PFSK-1 (cell line): ENCODE results near the gene LTA4H.
A peak's percentile ranks its signal among the peaks of the same experiment; 100 is the strongest.

Source experiments
- FOXP2 ChIP-seq: optimal IDR thresholded peaks from 2 replicates; pipeline ENCODE3; 2011; ENCODE audit warnings: borderline replicate concordance, control low read depth, inconsistent platforms; ENCODE audit not compliant: insufficient read depth; ENCODE audit errors: extremely low read length, extremely low read depth
- POLR2AphosphoS5 ChIP-seq: IDR thresholded peaks from 2 replicates; pipeline ENCODE4 v1.6.1; 2012; ENCODE audit warnings: low read depth, mild to moderate bottlenecking, control low read depth, low read length, moderate library complexity
- REST ChIP-seq, 2 experiments: IDR thresholded peaks; 2 replicates each; pipeline versions ENCODE4 v1.6.1 to v1.8.0; 2011 to 2012; ENCODE audit warnings: low read depth in 2 of 2, low read length in 2 of 2, control low read depth in 1 of 2, inconsistent platforms in 1 of 2, mild to moderate bottlenecking in 1 of 2, moderate library complexity in 1 of 2; ENCODE audit not compliant: insufficient read depth in 1 of 2
- SIN3A ChIP-seq: IDR thresholded peaks from 2 replicates; pipeline ENCODE4 v1.6.1; 2012; ENCODE audit warnings: mild to moderate bottlenecking, low read length, moderate library complexity, borderline replicate concordance; ENCODE audit not compliant: insufficient read depth
- TAF1 ChIP-seq: IDR thresholded peaks from 2 replicates; pipeline ENCODE4 v1.6.1; 2012; ENCODE audit warnings: low read length, control low read depth, borderline replicate concordance; ENCODE audit not compliant: insufficient read depth

LTA4H gene

DNA sequence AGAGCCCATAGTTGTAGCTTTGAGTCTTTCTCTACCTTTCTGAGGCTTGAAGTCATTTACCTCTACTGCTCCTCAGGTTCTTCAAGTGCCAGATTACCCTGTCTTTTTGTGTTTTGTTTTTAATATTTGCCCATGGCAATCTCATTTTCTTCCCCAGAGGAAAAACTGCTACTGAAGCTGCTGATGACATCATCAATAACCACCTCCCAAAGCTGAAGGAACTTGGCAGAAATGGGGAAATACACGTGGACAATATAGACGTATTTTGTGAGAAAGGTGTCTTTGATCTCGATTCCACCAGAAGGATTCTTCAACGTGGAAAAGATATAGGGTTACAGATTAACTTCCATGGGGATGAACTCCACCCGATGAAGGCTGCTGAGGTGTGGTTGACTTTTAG lies 75.1 kb downstream of the LTA4H start:
- TF ChIP-seq FOXP2 (no peak), REST (IDR thresholded peaks at IDR 0.05; ENCODE audit: insufficient read depth in 1 of 2, low read depth in 2 of 2, low read length in 2 of 2) (no peak), POLR2AphosphoS5 (no peak), TAF1 (no peak), SIN3A (no peak)

- TF ChIP-seq POLR2AphosphoS5 (no peak), FOXP2 (no peak), REST (IDR thresholded peaks at IDR 0.05; ENCODE audit: insufficient read depth in 1 of 2, low read depth in 2 of 2, low read length in 2 of 2) (no peak), SIN3A (no peak), TAF1 (no peak)
Measured at GRCh38 chr12:95959107-95959506, 76.3 kb downstream of the LTA4H start.

DNA sequence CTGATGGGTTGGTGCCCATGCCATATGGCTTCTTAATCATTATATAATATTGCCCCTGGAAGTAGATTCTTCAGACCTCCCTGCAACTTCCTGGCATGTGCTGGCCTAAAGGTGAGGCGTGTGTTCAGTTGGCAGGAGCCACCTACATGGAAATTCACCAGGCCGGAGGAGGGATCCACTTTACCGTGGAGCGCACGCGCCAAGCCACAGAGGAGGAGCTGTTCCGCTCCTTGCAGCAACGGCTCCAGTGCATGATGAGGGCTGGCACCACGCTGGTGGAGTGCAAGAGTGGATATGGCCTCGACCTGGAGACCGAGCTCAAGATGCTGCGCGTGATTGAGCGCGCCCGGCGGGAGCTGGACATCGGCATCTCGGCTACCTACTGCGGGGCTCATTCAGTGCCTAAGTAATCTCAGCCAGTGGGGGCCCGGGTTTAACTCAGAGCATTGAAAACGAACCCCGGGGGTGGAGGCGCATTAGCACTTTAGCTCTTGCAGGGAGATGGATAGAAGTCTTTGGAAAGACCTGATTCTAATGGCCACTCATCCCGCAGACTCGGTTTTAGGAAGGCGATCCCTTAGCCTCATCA lies 78.7 kb downstream of the LTA4H start:
- no peak for TF ChIP-seq FOXP2
- no peak for TF ChIP-seq TAF1
- no peak for TF ChIP-seq POLR2AphosphoS5
- no peak for TF ChIP-seq SIN3A

- no peak for TF ChIP-seq POLR2AphosphoS5
- no peak for TF ChIP-seq SIN3A
- TF ChIP-seq TAF1: no peak
- TF ChIP-seq REST (IDR thresholded peaks at IDR 0.05; ENCODE audit: insufficient read depth in 1 of 2, low read depth in 2 of 2, low read length in 2 of 2): no peak
- no peak for TF ChIP-seq FOXP2
Measured at GRCh38 chr12:95955549-95956159, 79.7 kb downstream of the LTA4H start.

DNA sequence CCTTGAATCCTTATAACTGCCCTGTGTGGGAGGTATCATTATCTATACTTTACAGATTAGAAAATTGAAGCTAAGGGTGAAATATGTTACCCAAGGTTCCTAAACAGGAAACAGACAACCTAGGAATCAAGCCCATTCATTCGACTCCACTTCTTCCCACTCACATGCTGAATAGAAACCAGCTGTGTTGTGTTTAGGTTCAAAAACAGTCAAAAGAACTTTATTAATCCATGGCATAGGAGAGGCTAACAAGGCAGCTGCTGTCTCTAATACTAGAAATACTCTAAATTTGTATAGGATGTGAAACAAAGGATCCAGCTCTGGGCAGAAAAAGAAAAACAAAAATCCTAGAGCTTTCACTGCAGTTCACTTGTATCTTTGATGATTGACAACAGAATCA lies 82.4 kb downstream of the LTA4H start:
- peak; percentile 66; the same call in 1 of the 2 replicates for TF ChIP-seq SIN3A
- TF ChIP-seq POLR2AphosphoS5: no peak

GRCh38 chr12:95951515-95951914 lies 83.9 kb downstream of the LTA4H start:
- TF ChIP-seq SIN3A (no peak), POLR2AphosphoS5 (no peak), REST (IDR thresholded peaks at IDR 0.05; ENCODE audit: insufficient read depth in 1 of 2, low read depth in 2 of 2, low read length in 2 of 2) (no peak), TAF1 (no peak), FOXP2 (no peak)
